ENCODE measurements around the gene TM4SF4.

Gene TM4SF4

DNA sequence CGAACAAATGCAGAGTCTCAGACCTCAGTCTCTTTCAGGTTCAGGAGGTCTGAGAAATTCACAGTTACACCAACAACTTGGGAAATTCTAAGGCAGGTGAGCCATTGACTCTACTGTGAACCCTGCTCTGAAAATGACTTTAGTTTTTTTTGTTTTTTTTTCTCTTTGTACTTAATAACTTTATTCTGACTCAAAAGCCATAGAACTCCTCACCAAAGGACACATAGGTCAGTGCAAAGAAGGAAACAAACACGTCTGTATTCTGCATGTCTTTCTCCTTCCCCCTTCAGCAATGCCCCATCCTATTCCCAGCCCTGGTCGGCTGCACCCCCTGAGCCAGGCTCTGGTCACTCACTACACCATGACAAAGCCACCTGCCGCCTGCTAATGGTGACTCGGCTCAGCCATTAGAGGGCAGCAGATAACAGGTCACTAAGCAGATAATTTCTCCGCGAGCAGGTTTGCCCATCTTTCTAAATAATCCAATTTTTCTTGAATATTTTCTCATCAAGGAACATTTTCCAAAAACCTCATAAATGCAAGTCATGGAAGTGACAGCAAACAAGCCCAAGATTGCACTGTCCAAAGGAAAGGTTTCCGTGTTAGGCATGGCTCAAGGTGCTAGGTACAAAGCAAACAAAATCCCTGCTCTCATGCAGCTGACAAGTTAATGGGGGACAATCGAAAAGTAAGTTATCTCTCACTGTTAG lies 37.7 kb downstream of the TM4SF4 start:
- DNase-seq (ENCODE audit: low spot score): peak; percentile 85

DNA sequence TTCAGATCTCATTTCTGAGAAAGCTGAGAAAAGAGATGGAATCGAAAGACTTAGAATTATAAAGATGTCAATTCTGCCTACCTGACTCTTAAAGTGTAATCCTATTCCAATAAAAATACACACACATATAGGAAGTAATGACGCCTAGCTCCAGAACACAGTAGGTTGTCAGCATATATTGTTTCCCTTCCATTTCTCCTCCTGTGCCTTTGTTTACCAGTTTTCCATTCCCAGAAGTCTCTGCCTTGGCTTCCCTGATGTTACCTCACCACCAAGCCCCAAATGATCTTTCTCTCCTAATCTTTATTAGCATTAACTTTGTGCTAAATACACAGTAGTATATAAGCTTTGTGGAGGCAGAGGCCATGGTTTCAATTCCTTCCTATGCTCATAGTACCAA lies 40.0 kb downstream of the TM4SF4 start:
- DNase-seq (ENCODE audit: low spot score): no peak

DNA sequence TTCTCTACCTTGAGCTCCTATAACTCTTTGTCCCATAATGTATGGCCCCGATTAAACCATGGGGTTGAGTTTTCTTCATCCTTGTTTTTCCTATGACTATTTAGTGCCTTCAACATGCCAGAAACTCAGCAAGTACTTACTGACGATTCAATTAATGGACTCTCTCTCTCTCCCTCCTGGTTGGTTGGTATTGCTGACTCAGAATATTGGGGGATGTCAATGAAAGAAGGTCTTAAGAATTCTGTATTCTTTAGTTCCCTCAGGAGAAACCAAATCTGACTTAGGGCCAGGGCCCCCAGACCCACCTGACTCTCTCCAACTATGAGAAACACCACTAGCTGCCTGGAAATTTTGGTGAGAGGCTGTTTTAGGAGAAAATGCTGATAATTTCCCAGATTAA lies 40.8 kb downstream of the TM4SF4 start:
- no peak for DNase-seq (ENCODE audit: low spot score)

DNA sequence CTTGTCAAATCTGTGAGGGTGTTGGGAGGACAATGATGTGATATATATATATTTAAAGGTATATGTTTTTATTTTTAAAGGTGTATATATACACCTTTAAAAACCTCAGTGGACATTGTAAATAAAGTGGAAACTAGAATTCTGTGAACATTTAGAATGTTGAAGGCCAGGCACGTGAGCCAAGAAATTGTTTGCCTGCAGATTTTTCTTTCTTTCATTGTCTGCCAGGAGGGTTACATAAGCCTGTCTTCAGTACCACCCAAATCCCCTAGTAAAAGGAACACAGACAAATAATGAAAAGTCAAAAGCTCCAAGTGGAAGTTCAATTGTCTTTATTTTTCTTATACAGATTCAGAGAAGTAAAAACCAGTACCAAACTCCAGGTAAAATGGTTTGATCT lies 42.4 kb downstream of the TM4SF4 start:
- no peak for DNase-seq (ENCODE audit: low spot score)

DNA sequence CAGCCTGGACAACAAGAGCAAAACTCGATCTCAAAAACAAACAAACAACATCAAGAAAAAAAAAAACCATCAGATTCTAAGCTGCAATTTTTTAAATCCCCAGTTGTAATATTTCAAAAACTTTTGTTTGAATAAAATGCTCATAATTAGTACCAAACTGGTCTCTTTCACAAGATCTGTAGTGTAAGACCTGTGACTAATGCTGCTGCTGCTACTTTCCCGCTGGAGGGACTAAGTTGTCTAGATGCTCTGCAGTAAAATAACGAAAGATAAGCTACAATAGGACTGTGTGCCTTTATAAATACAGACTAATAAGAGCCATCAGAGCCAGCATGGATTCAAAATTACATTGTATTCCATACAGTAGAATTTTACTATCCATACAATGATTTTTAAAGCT lies 45.4 kb downstream of the TM4SF4 start:
- DNase-seq (ENCODE audit: low spot score): no peak

DNA sequence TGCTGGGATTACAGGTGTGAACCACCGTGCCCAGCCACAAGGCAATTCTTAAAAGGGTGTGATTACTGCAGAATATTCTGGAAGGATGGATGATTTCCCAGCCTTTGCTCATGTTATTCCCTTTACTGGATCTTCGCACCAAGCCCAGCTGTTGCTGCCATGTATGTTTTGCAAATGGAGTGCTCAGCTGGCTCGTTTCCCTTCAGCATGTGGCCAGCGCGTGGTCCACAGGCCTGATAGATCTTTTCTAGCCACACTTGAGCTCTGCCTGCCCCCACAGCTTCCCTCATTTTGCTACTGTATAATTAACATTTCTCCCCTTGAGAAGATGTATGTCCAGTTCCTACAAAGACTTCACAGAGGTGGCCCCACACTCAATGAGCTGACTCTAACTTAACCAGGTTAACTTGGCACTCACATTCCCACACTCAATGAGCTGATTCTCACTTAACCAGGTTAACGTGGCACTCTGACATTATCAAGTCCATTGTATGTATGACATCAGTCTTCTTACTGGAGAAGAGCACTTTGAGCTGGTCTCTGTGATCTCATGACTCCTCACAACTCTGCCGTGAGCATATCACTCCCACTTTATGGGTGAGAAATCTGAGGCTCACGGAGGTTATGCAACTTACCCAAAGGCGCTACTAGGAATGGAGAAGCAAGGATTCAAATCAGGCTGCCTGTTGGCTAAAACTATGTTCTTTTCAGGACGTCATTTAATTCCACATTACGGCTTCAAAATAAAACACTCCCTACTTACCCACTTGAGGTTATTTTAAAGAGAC lies 49.2 kb downstream of the TM4SF4 start:
- no peak for DNase-seq (ENCODE audit: low spot score)

DNA sequence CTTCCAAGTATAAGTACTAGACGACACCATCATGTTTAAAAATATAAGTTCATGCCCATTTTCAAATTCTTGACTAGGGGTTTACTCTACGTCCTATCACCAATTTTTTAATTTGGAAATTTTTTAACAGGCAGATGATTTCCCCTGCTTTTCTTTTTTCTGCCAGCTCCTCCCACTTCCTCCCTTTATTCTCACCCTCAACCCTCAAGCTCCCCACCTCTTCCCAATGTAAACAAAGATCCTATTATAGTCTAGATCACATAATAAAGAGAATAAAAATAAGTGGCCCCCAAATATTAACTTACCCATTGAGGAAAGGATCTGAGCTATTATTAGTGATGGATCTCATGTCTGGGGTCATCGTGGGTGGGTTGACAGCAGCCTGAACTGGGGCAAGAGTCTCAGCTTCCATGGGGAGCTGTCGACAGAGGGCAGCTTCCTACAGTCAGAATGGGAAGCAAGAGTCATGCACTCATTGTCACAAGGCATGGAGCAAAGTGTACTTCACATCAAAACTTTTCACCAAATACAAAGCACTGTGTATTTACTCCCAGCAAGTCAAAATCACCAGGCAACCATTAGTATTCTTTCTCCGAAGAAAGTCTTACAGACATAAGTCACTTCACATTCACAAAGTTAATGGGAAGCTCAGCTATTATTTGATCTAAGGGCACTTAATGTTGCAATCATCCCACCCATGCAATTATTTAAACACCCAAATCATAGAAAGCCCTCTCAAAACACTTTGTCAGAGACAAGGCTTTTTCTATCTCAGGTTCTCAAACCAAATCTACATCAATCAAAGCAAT lies 53.2 kb downstream of the TM4SF4 start:
- peak; percentile 43 for DNase-seq (ENCODE audit: low spot score)

DNA sequence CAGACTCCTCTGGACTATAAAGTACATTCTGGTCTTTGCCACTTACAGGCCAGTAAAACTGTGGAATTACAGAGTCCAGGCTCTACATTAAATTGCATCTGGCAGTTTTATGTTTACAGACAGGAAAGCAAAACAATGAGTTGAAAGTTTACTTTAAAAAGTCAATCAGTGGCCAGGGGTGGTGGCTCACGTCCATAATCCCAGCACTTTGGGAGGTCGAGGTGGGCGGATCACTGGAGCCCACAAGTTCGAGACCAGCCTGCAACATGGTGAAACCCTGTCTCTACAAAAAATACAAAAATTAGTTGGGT lies 53.8 kb downstream of the TM4SF4 start:
- no peak for DNase-seq (ENCODE audit: low spot score)

DNA sequence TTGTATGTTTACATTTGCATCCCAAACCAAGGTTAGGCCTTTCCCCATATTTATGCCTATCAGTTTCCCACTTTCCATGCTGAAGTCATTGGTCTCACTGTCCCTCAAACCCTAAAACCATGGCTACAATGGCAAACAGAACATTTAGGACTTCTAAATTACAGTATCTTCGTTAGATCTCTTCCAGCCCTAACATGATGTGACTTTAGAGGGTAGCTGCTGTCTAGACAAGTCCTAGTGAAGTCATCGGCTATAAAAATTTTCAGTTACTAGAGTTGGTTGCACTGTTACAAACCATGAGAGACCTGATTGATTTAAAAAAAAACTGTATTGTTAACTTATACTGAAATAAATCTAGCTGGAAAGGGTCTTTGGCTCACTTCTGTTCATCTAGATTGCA lies 54.6 kb downstream of the TM4SF4 start:
- no peak for DNase-seq (ENCODE audit: low spot score)

DNA sequence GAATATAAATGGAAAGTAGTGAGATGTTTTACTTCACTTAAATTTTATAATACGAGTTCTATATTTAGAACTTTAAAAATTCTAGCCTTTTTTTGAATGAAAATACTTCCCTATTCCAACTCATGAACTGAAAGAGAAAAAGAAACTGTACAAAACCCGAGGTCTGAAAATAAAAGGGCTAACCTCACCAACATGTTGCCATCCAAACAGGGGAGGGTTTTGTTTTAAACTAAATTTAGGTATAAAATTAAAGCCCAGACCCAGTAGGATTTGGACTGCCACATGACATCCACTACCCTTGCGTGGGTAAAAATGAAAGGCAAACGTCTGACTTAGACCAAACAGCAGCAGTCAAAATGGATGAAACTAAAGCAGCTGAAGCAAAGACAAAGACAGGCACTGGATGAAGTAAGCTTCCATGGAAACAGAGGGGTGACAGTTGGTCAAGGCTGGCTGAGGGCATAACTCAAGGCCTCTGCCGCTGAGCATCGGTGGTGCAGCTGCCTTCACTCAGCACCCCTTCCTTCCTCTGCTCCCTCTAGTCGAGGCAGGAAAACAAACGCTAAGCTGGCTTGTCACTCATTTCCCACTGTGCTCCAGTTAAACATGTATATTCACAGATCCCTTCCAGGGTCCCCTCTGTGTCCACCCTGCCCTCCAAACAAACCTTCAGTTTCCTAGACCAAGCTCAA lies 58.1 kb downstream of the TM4SF4 start:
- peak; percentile 48 for DNase-seq (ENCODE audit: low spot score)

DNA sequence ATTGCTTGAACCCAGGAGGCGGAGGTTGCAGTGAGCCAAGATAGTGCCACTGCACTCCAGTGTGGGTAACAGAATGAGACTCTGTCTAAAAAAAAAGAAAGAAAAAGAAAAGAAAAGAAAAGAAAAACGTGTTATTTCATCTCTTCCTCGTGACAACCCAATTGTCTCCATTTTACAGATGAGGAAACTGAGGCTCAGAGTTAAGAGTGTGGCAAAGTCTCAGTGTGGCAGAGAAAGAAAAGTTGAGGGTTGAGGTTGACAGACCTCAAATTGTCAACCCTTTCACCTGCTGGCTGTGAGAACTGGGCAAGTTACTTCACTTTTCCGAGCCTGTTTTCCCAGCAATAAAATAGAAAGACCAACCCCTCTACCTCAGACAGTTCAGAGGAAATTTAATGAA lies 59.6 kb downstream of the TM4SF4 start:
- DNase-seq (ENCODE audit: low spot score): no peak

DNA sequence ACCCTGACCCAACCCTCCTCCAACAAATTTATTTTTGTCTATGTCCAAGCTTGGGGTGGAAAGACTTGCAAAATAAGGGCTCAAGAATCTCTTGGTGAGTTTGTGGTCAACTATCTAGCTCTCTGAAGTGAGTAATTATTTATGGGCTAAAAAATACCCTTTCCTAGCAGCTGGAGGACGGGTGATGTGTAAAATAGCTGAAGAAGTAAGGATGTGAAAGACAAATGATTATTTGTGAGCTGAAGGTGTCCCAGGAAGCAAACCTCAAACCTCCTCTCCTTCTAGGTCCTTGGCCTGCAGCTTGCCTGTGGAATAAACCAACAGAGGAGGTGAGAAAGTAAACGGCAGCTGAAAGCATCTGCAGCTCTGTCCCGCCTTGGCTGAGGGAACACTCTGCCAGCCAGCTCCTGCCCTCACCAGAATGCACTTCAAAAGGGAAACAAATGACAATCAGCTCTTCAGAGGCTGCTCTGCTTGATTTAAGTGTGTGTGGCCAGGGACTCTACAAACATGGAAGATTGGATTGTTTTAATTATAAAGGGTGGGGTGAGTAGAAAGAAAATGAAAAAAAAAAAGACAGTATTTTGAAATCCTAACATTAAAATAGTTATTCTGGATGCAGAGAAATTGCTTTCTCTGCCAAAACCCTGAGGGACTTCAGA lies 60.3 kb downstream of the TM4SF4 start:
- DNase-seq (ENCODE audit: low spot score): peak; percentile 77

DNA sequence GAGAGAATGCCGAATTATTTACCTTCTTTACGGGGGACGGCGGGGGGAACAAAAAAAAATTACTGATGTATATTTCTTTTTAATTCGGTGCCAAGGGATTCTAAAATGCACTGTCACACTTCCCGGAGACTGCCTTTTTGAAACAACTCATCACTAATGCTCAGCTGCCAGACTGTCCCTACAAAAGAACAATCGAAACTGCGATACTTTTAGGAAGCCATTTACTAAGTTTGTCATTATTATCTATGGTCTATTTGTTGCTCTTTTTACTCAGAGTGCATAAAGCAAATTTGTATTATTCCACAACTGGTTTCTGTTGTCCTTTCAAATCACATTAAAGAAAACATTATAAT lies 60.8 kb downstream of the TM4SF4 start:
- DNase-seq (ENCODE audit: low spot score): no peak

DNA sequence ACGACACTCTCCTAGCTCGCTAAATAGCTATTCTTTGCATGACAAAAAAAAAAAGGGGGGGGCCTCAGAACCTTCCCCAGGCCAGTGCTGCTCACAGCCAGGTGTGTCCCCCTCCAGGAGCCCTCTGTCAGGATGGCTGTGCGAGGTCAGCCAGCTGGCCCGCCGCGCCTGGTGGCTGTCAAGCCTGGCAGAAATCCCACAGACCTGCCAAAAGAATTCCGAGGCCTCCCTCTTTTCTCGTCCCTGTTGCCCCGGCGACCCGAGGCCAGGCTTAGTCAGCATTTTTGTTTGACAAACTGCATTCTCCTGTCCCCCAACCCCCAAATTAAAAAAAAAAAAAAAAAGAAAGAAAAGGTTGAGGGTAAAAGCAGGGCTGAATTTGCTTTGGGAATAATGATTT lies 61.9 kb downstream of the TM4SF4 start:
- peak; percentile 54 for DNase-seq (ENCODE audit: low spot score)

DNA sequence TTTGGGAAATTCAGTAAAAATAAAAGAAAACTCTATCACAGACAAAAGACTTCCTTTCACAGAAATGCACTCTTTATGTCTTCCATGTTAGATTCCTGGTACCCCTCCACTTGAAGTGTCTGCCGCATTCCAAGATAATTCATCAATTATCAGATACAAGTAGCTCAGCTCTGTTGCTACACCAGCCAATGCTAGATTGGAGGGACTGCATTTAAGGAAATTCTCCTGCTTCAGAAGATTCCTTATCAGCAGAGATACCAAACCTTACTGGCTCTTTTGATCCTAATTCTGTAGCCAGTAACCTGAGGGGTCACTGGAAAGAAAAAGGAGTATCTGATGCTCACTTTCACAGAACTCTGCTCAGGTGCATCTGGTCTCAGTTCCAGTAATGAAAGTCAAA lies 63.9 kb downstream of the TM4SF4 start:
- no peak for DNase-seq (ENCODE audit: low spot score)

DNA sequence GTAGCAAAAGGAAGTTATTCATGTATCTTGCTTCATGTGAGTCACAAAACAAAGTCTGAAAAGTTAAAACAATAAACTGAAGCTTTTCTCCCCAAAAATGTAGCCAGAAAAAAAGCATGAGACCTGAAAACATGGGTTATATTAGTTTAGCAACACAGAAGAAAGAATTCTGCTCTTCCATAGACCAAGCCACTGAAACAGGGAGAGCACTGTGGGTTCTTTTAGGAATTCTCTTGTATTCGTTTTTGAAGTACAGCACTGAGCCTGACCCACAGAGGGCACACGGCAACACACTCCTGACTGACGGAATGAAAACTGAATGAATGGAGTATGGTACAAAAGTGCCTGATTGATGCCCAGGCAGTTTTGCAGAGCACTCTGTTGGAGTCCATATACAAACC lies 66.6 kb downstream of the TM4SF4 start:
- DNase-seq (ENCODE audit: low spot score): no peak

DNA sequence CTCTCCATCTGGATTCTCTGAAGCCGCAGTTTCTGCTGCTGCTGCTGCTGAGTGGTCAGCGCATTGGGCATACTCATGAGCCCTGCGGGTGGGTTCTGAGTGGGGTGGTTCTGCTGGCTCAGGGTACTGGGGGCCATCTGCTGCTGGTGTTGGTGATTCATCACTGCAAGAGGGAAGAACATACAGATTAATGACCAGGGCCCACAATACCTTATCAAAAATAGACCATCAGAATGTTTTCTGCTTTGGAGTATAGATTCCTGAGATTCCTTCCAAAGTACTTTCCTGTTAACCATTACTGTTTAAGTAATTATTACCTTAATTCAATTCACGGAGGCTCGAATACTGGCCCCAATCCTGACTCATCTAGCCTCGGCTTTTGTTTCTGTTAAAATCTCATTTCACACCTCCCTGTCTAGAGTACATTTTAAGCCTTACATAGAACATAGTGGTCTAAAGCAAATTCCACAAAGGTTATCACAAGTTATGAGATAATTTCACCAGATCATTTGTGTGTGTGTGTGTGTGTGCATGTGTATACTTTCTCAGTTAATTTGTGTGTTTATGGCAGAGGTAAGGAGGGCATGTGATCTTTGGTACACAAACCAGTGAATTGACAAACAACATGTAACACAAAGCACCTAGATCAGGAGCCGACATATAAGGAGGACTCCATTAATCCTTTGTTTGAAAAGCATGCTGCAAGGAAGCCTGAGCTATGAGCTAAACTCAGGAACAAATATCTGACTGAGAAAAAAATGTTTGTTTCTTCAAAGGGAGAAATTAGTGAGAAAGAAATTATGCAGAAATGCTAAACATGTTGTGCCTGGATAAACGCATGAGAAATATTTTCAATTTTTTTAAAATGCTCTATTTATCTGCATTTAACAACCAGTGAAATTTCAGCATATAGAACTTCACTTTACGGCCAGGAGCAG lies 68.1 kb downstream of the TM4SF4 start:
- DNase-seq (ENCODE audit: low spot score): no peak

DNA sequence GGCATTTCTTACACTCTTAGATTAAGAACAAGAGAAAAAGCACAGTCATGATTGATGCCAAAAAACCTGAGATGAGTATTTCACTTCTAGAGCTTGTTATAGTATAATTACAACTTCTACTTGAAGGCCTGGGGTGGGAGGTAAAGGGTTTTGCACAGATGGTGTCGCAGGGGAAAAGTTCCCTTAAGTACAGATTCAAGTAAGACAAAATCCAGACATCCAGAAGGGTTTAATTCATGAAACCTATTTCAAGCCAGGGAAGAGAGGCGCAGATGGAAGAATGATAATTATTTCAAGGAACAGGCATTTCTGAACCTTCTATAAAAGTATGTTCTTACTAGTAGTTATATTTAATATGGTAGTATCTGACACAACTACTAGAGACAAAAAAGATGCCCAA lies 70.6 kb downstream of the TM4SF4 start:
- no peak for DNase-seq (ENCODE audit: low spot score)

DNA sequence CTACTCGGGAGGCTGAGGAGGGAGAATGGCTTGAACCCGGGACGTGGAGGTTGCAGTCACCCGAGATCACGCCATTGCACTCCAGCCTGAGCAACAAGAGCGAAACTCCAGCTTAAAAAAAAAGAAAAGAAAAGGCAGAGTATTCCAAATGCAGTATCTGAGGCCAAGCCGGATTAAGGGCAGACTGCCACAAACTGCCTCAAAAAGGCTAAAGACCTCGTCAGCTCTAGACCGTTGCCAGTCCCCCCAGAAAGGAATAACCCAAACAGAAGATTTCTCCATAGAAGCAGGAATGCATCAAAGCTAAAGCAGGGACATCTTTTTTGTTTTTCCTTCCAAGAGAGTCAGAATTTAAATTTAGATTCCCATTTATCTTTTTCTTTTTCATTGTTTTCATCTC lies 72.9 kb downstream of the TM4SF4 start:
- DNase-seq (ENCODE audit: low spot score): peak; percentile 71

DNA sequence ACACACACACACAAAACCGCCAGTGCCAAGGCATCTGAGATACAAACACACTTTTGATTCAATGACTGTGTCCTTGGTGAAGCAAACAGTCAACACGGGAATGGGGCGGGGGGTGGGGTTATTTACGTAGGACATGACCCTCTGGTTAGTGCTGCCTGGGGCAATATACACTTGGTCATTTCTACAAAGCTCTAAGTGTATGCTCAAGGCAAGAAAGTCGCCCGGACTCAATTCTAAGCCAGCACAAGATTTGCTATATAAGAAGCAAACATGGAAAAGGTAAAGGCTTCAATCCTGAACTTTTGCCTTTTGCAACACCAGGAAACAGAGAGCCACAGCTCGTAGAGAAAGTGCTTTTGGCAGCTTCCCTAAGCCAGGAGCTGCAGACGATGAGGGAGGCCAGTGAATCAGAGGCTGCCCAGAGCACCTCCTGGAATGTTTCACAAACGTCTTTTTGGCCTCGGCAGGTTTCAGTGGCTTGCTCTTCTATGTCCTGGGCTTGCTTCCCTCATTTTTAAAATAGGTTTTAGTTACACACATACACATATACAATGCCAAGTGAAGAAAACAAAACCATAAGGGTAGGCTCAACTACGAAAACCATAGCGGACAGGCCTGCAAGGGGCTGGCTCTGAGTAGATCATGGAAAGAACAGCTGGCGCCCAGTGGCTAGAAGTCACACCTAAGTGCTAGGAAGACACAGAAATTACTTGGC lies 73.6 kb downstream of the TM4SF4 start:
- DNase-seq (ENCODE audit: low spot score): no peak
